ENCODE results near the gene KCNE3.

Gene KCNE3

DNA sequence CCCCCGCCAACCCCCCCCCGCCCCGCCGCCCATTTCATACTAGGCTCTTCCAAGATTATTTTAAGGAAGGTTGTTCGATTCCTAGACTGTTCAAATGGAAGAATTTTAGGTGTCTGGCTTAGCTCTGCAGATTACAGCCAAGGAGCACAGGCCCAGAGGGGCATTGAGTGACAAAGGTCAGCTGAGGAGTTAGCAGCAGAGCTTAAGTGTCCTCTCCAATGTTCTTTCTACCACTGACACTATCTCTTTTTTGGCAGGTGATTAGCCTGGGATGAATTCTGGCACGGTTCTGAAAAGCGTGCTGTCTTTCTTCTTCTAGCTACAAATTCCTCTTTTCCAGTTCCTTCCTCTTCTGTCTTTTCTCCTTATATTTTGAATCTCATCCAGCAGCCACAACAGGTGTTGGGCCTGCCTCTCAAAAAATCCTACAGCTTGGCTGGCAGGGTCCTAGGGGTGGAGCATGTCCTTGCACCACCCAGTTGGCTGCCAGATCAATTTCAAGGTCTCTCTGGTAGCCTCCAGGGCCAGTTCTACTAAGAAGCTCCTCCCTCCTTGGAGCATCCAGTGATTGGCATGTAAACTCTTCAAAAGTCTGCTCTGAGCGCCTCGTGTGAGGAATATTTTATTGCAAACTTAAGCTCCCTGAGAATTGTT, 23.0 kb downstream of the KCNE3 start:
- no peak overlapping the region for H3K27ac ChIP-seq (ENCODE audit: low read depth, low read length, poor library complexity, severe bottlenecking)

DNA sequence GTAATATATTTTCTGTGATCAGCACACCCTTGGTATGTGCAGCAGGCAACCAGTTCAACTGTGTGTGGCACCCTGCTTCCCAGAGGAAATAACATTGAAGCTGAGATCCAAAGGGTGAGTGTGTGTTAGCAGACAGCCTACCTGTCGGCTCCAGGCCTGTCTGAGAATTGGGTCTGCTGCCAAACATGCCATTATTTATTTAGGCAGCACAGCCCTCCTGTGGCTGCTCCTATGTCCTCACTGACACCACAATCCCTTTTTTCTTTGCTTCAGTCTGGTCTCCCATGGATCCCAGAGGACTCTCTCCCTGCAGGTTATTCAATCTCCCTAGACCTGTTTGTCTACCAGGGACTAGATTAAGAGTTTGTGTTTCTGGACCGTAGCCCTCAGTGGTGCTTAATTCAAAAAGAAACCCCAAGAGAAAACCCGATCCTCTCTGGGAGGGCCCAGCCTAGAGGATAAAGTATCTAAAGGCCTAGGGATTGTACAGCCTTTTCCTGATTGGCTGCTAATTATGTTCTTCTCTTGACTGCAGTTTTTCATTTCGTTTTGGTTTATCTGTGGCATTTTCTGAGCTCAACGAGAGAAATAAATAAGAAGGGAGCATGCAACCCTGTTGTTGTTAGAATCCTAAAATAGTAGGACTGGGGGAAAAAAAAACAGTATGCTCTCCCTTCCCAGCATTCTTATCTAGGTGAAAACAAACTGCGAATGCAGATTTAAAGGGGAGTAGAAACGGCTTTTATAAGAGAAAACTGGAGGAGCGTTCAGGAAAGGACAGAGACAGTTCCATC, 24.1 kb downstream of the KCNE3 start:
- H3K9me2 ChIP-seq (ENCODE audit: low read depth, low read length), result no peaks in the 10 kb centered on the region
- H3K27me3 ChIP-seq (ENCODE audit: insufficient read depth, low read length), result 0 out of 2 replicates have a peak, but pooled peaks cover 11% of the 10 kb centered on the region
- H2AFZ ChIP-seq (ENCODE audit: low read length), result no peak overlapping the region

More for the DNA sequence above, 23.0 kb downstream of the KCNE3 start:
- Histone ChIP-seq H3K9ac (ENCODE audit: low read length) (no peak overlapping the region), H4K20me1 (ENCODE audit: insufficient read depth, low read length) (no peaks in the 10 kb centered on the region), H3K9me2 (ENCODE audit: low read depth, low read length) (no peaks in the 10 kb centered on the region), H3F3A (ENCODE audit: insufficient read depth, low read length) (no peaks in the 10 kb centered on the region), H3K36me3 (ENCODE audit: insufficient read depth, low read length) (no peaks in the 10 kb centered on the region), H3K79me2 (ENCODE audit: insufficient read depth, low read length) (no peaks in the 10 kb centered on the region), H2AFZ (ENCODE audit: low read length) (no peak overlapping the region), H3K4me2 (ENCODE audit: low read length) (no peak overlapping the region), H3K9me3 (ENCODE audit: low read length) (no peaks in the 10 kb centered on the region), H3K4me1 (ENCODE audit: insufficient read depth, low read length, severe bottlenecking) (no peaks in the 10 kb centered on the region), H3K4me3 (ENCODE audit: low read depth, low read length, poor library complexity, severe bottlenecking) (no peak overlapping the region), H3K27me3 (ENCODE audit: insufficient read depth, low read length) (0 out of 2 replicates have a peak, but pooled peaks cover 11% of the 10 kb centered on the region)
- TF ChIP-seq EZH2 (IDR thresholded peaks at IDR 0.05; ENCODE audit: borderline replicate concordance, low read length), result no peak
- TF ChIP-seq, protein P1, sequence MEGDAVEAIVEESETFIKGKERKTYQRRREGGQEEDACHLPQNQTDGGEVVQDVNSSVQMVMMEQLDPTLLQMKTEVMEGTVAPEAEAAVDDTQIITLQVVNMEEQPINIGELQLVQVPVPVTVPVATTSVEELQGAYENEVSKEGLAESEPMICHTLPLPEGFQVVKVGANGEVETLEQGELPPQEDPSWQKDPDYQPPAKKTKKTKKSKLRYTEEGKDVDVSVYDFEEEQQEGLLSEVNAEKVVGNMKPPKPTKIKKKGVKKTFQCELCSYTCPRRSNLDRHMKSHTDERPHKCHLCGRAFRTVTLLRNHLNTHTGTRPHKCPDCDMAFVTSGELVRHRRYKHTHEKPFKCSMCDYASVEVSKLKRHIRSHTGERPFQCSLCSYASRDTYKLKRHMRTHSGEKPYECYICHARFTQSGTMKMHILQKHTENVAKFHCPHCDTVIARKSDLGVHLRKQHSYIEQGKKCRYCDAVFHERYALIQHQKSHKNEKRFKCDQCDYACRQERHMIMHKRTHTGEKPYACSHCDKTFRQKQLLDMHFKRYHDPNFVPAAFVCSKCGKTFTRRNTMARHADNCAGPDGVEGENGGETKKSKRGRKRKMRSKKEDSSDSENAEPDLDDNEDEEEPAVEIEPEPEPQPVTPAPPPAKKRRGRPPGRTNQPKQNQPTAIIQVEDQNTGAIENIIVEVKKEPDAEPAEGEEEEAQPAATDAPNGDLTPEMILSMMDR (IDR thresholded peaks at IDR 0.05; ENCODE audit: low read length), result no peak

DNA sequence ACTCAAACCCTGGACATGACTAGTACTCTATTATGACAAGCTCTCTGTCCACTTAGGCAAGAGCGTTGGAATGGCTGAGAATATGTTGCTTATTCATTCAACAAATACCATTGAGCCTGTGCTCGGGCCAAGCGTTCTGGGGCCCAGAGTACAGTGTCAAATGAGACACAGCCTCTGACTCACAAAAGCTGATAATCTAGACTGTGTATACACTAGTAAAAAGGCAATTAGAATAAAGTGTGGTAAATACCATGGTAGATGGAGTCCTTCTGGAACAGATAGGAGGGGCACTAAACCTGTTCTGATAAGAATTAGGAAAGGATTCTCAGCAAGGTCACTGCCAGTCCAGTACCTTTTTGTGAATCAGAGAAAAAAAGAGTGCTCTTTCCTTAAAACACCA, 24.7 kb downstream of the KCNE3 start:
- H3K4me3 ChIP-seq (ENCODE audit: low read depth, low read length, poor library complexity, severe bottlenecking), result no peak overlapping the region
- no peaks in the 10 kb centered on the region for H3K9me3 ChIP-seq (ENCODE audit: low read length)
- H3K9ac ChIP-seq (ENCODE audit: low read length), result no peak overlapping the region
- H3K36me3 ChIP-seq (ENCODE audit: insufficient read depth, low read length), result no peaks in the 10 kb centered on the region
- no peaks in the 10 kb centered on the region for H4K20me1 ChIP-seq (ENCODE audit: insufficient read depth, low read length)
- no peaks in the 10 kb centered on the region for H3K79me2 ChIP-seq (ENCODE audit: insufficient read depth, low read length)
- H3F3A ChIP-seq (ENCODE audit: insufficient read depth, low read length), result no peaks in the 10 kb centered on the region
- H3K27me3 ChIP-seq (ENCODE audit: insufficient read depth, low read length), result 0 out of 2 replicates have a peak, but pooled peaks cover 11% of the 10 kb centered on the region
- no peak overlapping the region for H2AFZ ChIP-seq (ENCODE audit: low read length)
- no peaks in the 10 kb centered on the region for H3K9me2 ChIP-seq (ENCODE audit: low read depth, low read length)
- H3K27ac ChIP-seq (ENCODE audit: low read depth, low read length, poor library complexity, severe bottlenecking), result no peak overlapping the region
- no peak overlapping the region for H3K4me2 ChIP-seq (ENCODE audit: low read length)
- H3K4me1 ChIP-seq (ENCODE audit: insufficient read depth, low read length, severe bottlenecking), result no peaks in the 10 kb centered on the region
- TF ChIP-seq EZH2 (IDR thresholded peaks at IDR 0.05; ENCODE audit: borderline replicate concordance, low read length), result no peak
- TF ChIP-seq, protein P1 (IDR thresholded peaks at IDR 0.05; ENCODE audit: low read length), result no peak

More for the DNA sequence above, 24.1 kb downstream of the KCNE3 start:
- Histone ChIP-seq H3K4me1 (ENCODE audit: insufficient read depth, low read length, severe bottlenecking) (no peaks in the 10 kb centered on the region), H3F3A (ENCODE audit: insufficient read depth, low read length) (no peaks in the 10 kb centered on the region), H3K4me3 (ENCODE audit: low read depth, low read length, poor library complexity, severe bottlenecking) (no peak overlapping the region), H3K27ac (ENCODE audit: low read depth, low read length, poor library complexity, severe bottlenecking) (no peak overlapping the region), H3K4me2 (ENCODE audit: low read length) (no peak overlapping the region), H4K20me1 (ENCODE audit: insufficient read depth, low read length) (no peaks in the 10 kb centered on the region), H3K9me3 (ENCODE audit: low read length) (no peaks in the 10 kb centered on the region), H3K36me3 (ENCODE audit: insufficient read depth, low read length) (no peaks in the 10 kb centered on the region), H3K9ac (ENCODE audit: low read length) (no peak overlapping the region), H3K79me2 (ENCODE audit: insufficient read depth, low read length) (no peaks in the 10 kb centered on the region)
- TF ChIP-seq EZH2 (IDR thresholded peaks at IDR 0.05; ENCODE audit: borderline replicate concordance, low read length), result no peak
- TF ChIP-seq, protein P1 (IDR thresholded peaks at IDR 0.05; ENCODE audit: low read length), result no peak
